ENCODE measurements around the gene ARHGAP24.

Gene ARHGAP24

GRCh38 chr4:85724791-85725563 is 250.0 kb downstream of the ARHGAP24 start:
- H3K4me1 ChIP-seq (ENCODE audit: control insufficient read depth in 1 of 2, insufficient read depth in 1 of 2, low read depth in 1 of 2, low read length in 1 of 2), result peaks cover 47 to 49% of the 10 kb centered on the region in 2 experiments
- no peaks in the 10 kb centered on the region for H3K27me3 ChIP-seq
- H3K4me3 ChIP-seq (ENCODE audit: low read depth in 1 of 2, low read length in 1 of 2), result peak overlapping the region; percentile 12 to 24
- no peak for TF ChIP-seq CTCF (IDR thresholded peaks at IDR 0.05)
- peak overlapping the region; percentile 86 for H3K27ac ChIP-seq
- no peaks in the 10 kb centered on the region for H3K9me3 ChIP-seq
- no peaks in the 10 kb centered on the region for H3K36me3 ChIP-seq

GRCh38 chr4:85725721-85726170 is 250.8 kb downstream of the ARHGAP24 start:
- Histone ChIP-seq H3K9me3 (no peaks in the 10 kb centered on the region), H3K36me3 (no peaks in the 10 kb centered on the region), H3K4me3 (ENCODE audit: low read depth in 1 of 2, low read length in 1 of 2) (peak overlapping the region; percentile 12 to 24), H3K27me3 (no peaks in the 10 kb centered on the region), H3K27ac (peak overlapping the region; percentile 86), H3K4me1 (ENCODE audit: control insufficient read depth in 1 of 2, insufficient read depth in 1 of 2, low read depth in 1 of 2, low read length in 1 of 2) (peaks cover 47 to 49% of the 10 kb centered on the region in 2 experiments)
- no peak for TF ChIP-seq CTCF (IDR thresholded peaks at IDR 0.05)

GRCh38 chr4:85726555-85726954 is 251.6 kb downstream of the ARHGAP24 start:
- Histone ChIP-seq H3K27me3 (no peaks in the 10 kb centered on the region), H3K4me1 (ENCODE audit: control insufficient read depth in 1 of 2, insufficient read depth in 1 of 2, low read depth in 1 of 2, low read length in 1 of 2) (peaks cover 47 to 49% of the 10 kb centered on the region in 2 experiments), H3K27ac (peak overlapping the region; percentile 86), H3K9me3 (no peaks in the 10 kb centered on the region), H3K4me3 (ENCODE audit: low read depth in 1 of 2, low read length in 1 of 2) (peak overlapping the region in 1 of 2 experiments; percentile 12), H3K36me3 (no peaks in the 10 kb centered on the region)
- no peak for TF ChIP-seq CTCF (IDR thresholded peaks at IDR 0.05)

- Histone ChIP-seq H3K9me3 (no peaks in the 10 kb centered on the region), H3K36me3 (no peaks in the 10 kb centered on the region), H3K4me1 (ENCODE audit: control insufficient read depth in 1 of 2, insufficient read depth in 1 of 2, low read depth in 1 of 2, low read length in 1 of 2) (peaks cover 45 to 49% of the 10 kb centered on the region in 2 experiments), H3K27me3 (no peaks in the 10 kb centered on the region), H3K27ac (no peak overlapping the region), H3K4me3 (ENCODE audit: low read depth in 1 of 2, low read length in 1 of 2) (no peak overlapping the region)
- no peak for TF ChIP-seq CTCF (IDR thresholded peaks at IDR 0.05)
Observed at GRCh38 chr4:85728464-85728863, 253.5 kb downstream of the ARHGAP24 start.

- Histone ChIP-seq H3K27me3 (no peaks in the 10 kb centered on the region), H3K36me3 (no peaks in the 10 kb centered on the region), H3K4me3 (ENCODE audit: low read depth in 1 of 2, low read length in 1 of 2) (no peak overlapping the region), H3K27ac (no peak overlapping the region), H3K9me3 (no peaks in the 10 kb centered on the region), H3K4me1 (ENCODE audit: control insufficient read depth in 1 of 2, insufficient read depth in 1 of 2, low read depth in 1 of 2, low read length in 1 of 2) (peaks cover 39 to 40% of the 10 kb centered on the region in 2 experiments)
- no peak for TF ChIP-seq CTCF (IDR thresholded peaks at IDR 0.05)
Observed at GRCh38 chr4:85732124-85732523, 257.2 kb downstream of the ARHGAP24 start.

Data from neutrophil (primary cell).